HG02763 (cell line): Measurements from ENCODE around the gene SPG7.

Experiments
- ATAC-seq: cut with Tn5 transposase; IDR thresholded peaks from one replicate; pipeline ENCODE4 v1.9.1; 2021; ENCODE audit warnings: mild to moderate bottlenecking, moderate library complexity; ENCODE audit not compliant: unreplicated experiment

SPG7 gene

GRCh38 chr16:89511374-89511773, 3.2 kb downstream of the SPG7 start:
- ATAC-seq: no peak

GRCh38 chr16:89512453-89512852, 4.2 kb downstream of the SPG7 start:
- ATAC-seq: no peak

DNA sequence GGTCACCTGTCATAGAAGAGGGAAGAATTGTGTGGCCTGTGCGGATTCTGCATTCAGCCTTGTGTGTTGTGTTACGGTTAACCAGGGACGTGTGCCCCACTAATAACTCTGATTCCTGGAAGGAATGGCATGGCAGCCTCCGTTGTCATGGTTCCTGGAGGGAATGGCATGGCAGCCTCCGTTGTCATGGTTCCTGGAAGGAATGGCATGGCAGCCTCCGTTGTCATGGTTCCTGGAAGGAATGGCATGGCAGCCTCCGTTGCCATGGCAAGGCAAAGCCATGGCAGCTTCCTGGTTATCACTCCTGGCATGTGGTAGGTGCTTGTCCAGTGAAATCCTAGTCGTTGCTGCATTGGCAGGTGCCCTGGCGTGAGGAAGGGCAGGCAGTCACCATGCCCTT, 8.9 kb downstream of the SPG7 start:
- no peak for ATAC-seq

- ATAC-seq: no peak
These were observed 11.7 kb downstream of the SPG7 start for GRCh38 chr16:89519881-89520280.

GRCh38 chr16:89522287-89522686, 14.1 kb downstream of the SPG7 start:
- ATAC-seq: no peak

- ATAC-seq: no peak
These were observed 15.6 kb downstream of the SPG7 start for GRCh38 chr16:89523680-89524344.

DNA sequence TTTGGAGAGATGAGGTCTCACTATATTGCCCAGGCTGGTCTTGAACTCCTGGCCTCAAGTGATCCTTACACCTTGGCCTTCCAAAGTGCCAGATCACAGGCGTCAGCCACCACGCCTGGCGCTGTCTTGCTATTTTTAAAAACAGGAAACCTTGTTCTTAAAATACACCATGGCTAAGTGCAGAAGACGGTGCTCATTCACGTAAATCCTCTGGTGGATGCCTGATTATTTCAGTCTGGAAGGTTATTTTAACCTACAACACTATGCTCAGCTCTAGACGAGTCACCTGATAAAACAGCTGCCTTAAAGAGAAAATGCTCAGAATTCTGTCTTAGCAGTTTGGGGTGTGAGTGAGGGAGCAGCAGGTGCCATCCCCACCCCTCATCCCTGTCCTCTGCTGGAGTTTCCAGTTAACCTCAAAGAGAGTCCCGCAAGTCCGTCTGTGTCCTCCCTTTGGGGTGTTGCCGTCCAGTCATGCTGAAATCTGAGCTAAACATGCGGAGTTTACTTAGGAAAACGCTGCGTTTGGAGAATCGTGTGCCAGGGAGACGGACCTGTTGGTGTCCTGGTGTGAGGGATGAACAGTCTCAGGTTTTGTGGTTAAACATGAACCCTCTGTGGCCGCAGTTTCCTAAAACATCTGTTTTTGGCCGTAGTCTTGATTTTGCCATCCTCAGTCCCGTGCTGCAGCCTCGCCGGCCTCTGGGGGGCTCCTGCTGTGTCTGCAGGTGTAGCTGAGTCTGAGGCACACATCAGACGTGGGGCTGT, 17.1 kb downstream of the SPG7 start:
- ATAC-seq: no peak

GRCh38 chr16:89529097-89529496, 20.9 kb downstream of the SPG7 start:
- ATAC-seq: no peak

GRCh38 chr16:89530401-89531381, 22.5 kb downstream of the SPG7 start:
- no peak for ATAC-seq

DNA sequence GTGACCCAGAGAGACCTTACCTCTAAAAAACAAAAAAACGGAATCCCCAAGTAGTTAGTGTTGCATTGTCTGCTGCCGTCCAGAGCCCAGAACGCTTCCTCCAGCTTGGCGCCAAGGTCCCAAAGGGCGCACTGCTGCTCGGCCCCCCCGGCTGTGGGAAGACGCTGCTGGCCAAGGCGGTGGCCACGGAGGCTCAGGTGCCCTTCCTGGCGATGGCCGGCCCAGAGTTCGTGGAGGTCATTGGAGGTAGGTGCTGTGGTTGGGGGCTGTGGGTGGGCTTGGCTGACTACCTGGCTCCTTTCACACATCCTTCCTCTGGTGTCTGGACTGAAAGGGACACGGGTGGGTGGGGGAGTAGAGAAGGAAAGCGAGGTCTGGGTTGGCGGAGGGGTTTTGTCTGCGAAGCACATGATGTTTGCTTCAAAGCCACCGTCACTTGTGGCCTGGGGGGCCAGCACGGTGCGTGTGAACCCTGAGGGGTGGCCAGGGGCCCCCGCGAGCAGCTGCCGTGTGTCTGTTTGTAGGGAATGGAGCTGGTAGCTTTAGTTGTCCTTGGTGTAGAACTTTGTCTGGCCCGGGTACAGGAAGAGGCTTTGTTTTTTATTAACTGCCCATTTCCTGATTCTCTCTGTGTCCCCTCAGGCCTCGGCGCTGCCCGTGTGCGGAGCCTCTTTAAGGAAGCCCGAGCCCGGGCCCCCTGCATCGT, 23.8 kb downstream of the SPG7 start:
- ATAC-seq: no peak

DNA sequence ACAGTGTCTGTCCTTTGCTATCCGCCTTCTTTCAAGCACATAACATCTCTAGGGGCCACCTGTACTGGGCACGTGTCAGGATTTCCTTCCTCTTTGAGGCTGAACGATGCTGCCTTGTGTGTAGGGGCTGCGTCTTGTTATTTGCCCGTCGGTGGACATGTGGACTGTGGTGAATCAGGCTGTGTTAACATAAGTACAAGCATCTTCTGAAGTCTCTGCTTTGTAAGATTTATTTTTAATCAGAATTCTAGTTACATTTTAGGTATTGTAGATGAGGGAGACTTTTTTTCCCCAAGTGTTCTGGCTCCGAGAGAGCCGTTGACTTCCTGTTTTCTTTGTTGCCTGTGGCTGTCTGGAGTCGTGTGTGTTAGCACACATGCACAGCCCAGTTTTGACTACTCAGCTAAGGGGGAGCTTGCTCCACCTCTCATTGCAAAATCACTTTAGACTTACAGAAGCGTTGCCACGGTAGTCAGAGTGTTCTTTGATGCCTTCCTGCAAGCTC, 26.1 kb downstream of the SPG7 start:
- no peak for ATAC-seq

DNA sequence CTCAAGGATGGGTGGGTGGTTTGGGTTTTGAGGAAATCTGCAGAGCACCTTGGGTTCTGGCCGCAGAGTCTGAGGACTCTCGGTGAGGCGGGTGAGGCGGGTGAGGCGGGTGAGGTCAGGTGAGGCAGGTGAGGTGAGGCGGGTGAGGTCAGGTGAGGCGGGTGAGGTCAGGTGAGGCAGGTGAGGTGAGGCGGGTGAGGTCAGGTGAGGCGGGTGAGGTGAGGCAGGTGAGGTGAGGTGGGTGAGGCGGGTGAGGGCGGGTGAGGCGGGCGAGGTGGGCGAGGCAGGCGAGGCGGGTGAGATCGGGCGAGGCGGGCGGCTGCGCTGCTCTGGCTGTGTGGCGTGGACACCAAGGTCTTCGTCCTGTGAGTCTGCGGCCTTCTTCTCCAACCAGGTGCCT, 28.2 kb downstream of the SPG7 start:
- ATAC-seq: no peak

DNA sequence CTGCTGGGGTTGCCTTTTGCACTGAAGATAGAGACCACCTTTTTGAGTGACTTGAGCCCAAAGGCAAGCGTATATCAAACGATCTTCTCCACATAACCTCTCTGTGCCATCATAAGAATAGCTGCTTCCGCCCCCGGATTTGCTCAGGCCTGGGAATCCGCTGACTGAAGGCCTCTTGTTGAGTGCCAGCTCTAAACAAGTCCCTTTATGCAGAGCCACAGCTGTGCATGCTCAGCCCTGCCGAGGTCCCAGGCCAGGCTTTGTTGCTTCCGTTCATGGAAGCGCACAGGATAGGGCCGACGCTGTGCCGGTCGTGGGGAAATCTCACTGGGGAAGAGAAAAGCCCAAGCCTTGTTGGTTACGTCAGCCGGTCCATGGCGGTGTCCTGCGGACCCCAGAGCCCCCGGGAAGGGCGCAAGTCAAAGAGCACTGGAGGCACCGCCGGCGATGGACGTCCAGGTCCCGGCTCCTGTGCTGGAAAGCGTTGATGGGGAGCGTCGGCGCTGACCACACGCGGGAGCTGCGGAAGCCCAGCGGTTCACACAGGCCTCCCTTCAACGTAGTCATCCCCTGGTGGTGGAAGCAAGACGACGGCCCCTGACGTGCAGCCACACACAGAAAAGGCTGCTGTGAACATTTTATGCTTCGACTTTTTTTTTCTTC, 28.8 kb downstream of the SPG7 start:
- no peak for ATAC-seq

DNA sequence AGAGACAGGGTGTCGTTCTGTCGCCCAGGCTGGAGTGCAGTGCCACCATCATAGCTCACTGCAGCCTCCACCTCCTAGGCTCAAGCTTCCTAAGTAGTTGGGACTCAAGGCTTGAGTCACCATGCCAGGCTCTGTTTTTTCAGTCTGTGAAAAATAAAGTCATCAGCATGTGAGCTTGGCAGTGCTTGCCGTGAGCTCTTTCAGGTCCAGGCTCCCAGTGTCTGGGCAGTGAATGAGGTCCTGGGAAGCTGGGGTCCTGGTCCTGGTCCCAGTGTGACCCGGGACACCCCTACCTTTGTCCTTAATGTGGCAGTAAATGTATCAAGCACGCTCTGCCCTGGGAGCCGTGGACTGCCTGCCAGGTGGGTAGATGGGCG, 29.3 kb downstream of the SPG7 start:
- ATAC-seq: no peak

GRCh38 chr16:89538286-89538685, 30.1 kb downstream of the SPG7 start:
- no peak for ATAC-seq

- no peak for ATAC-seq
These were observed 32.4 kb downstream of the SPG7 start for GRCh38 chr16:89540557-89540956.

GRCh38 chr16:89541792-89542191, 33.6 kb downstream of the SPG7 start:
- ATAC-seq: no peak

DNA sequence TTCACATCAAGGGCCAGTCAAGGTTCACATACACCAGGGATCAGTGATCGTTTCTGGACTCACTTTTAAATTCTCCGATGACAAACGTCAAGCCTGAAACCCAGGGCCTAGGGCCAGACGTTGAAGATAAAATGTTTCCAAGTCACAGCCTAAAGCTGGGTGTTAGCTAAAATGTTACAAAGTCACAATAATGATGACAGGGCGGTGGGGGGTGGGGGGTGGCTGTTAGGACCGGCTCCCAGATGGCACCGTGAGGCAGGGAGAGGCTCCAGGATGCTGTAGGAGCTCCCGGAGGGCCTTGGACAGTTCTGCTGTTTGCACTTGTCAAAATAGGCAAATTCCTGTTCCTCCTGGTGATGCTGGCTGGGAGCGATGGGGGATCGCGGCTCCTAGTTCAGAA, 35.9 kb downstream of the SPG7 start:
- ATAC-seq: no peak

- ATAC-seq: no peak
These were observed 36.5 kb downstream of the SPG7 start for GRCh38 chr16:89544713-89545043.
